CD4-positive, CD25-positive, alpha-beta regulatory T cell (primary cell): ENCODE data around the gene ZBTB18. TPM values are rescaled to one million over a fixed set of nuclear protein-coding genes. Genes with fewer than 3 reads are reported as not detected.

Source experiments
- ATAC-seq, 2 donors: fragments of 150-1000 bp; cut with Tn5 transposase; one replicate each; pipeline ENCODE4 v1.10.0; 2021; ENCODE audit warnings: low read depth in 2 of 2, moderate number of reproducible peaks in 2 of 2, moderate library complexity in 1 of 2
- DNase-seq, 3 donors: peaks; one replicate each; pipeline versions ENCODE4 v3.0.0 to v3.0.0-alpha.2; 2012 to 2022; ENCODE audit warnings: mixed read lengths in 1 of 3
- H3K27ac ChIP-seq: one replicate; pipeline ENCODE4 v1.7.0; 2013; ENCODE audit warnings: mild to moderate bottlenecking, low read length; ENCODE audit not compliant: insufficient read depth, poor library complexity, severe bottlenecking
- H3K27me3 ChIP-seq: one replicate; pipeline ENCODE4 v1.7.0; 2013; ENCODE audit warnings: low read length; ENCODE audit not compliant: control insufficient read depth, insufficient read depth
- H3K36me3 ChIP-seq: one replicate; pipeline ENCODE4 v1.7.0; 2013; ENCODE audit warnings: mild to moderate bottlenecking, low read length, moderate library complexity; ENCODE audit not compliant: control insufficient read depth, insufficient read depth
- H3K4me1 ChIP-seq: 2 replicates; pipeline ENCODE4 v1.7.0; 2013; ENCODE audit warnings: mild to moderate bottlenecking, low read length; ENCODE audit not compliant: insufficient read depth, control insufficient read depth, poor library complexity, severe bottlenecking
- H3K4me3 ChIP-seq: one replicate; pipeline ENCODE4 v1.7.0; 2013; ENCODE audit warnings: low read depth, mild to moderate bottlenecking, low read length, moderate library complexity
- H3K9me3 ChIP-seq, 2 experiments: 1 replicate in 1 of 2; 2 replicates in 1 of 2; pipeline ENCODE4 v1.7.0; 2013; ENCODE audit warnings: low read length in 2 of 2, mild to moderate bottlenecking in 1 of 2, moderate library complexity in 1 of 2; ENCODE audit not compliant: control insufficient read depth in 2 of 2
- H3K27ac Mint-ChIP-seq, 3 donors: one replicate each; pipeline ENCODE4 v1.8.0; 2020 to 2022; ENCODE audit warnings: mild to moderate bottlenecking in 3 of 3, mixed read lengths in 3 of 3, moderate library complexity in 2 of 3
- H3K27me3 Mint-ChIP-seq: one replicate; pipeline ENCODE4 v1.8.0; 2022; ENCODE audit warnings: mild to moderate bottlenecking, mixed read lengths
- H3K36me3 Mint-ChIP-seq: one replicate; pipeline ENCODE4 v1.8.0; 2020; ENCODE audit warnings: mixed read lengths
- H3K4me1 Mint-ChIP-seq, 4 donors: one replicate each; pipeline ENCODE4 v1.8.0; 2020 to 2022; ENCODE audit warnings: mixed read lengths in 4 of 4, mild to moderate bottlenecking in 1 of 4
- H3K4me3 Mint-ChIP-seq, 4 donors: one replicate each; pipeline ENCODE4 v1.8.0; 2020 to 2022; ENCODE audit warnings: mild to moderate bottlenecking in 4 of 4, mixed read lengths in 4 of 4, moderate library complexity in 3 of 4
- H3K9me3 Mint-ChIP-seq, 7 donors: one replicate each; pipeline ENCODE4 v1.8.0; 2020 to 2022; ENCODE audit warnings: mixed read lengths in 7 of 7, mild to moderate bottlenecking in 3 of 7, moderate library complexity in 2 of 7
- polyA plus RNA-seq, 4 donors: library from polyadenylated mRNA; unstranded; fragments of 300-500 nt; fragmentation: Illumina TruSeq; gene quantifications; one replicate each; pipeline ENCODE4 v1.2.3, GENCODE V29; 2021
- total RNA-seq: library from RNA; stranded (reverse); gene quantifications from one replicate; pipeline ENCODE4 v1.2.3, GENCODE V29; 2022

ZBTB18 gene
- total and polyA plus RNA-seq, 5 donors from 2014 or later = 0.76 to 21.7 (median 2.0) TPM

DNA sequence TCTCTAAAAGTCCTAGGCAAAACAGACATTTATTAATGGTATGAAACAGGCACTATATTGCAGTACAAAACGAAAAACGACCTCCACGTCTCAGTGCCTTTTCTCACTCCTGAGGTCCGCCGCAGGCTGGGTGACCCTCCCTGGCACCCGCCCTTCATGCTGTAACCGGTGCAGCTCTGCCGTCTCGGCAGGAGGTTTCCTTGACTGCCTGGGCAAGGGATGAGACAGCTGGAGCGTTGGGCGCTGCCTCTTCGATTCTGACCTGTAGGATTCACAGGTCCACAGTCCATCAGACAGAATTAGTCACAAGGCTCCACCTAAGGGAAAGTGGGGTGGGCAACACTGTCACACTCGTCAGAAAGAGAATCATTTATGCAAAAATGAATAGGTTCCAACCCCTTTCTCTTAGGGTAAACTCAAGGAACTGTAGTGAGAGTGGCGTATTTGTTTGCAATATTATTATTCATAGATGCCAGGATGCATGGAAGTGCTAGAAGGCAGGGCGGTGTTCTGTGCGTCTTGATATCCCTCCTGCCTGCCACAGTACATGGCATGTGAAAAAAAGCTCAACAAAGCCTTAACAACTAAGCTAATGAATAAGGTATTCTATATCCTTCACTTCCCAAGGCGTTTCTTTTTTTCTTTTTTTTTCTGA is 23.5 kb upstream of the ZBTB18 start:
- no peak overlapping the region for H3K4me3 ChIP-seq
- DNase-seq (no peak), ATAC-seq (no peak)
- Mint-ChIP-seq H3K27ac (no peak overlapping the region), H3K27me3 (peaks cover 1% of the 10 kb centered on the region), H3K9me3 (peaks cover 0 to 1% (median 0%) of the 10 kb centered on the region in 7 donors), H3K4me3 (no peak overlapping the region), H3K4me1 (no peaks in the 10 kb centered on the region), H3K36me3 (no peaks in the 10 kb centered on the region)
- no peaks in the 10 kb centered on the region for H3K9me3 ChIP-seq
- H3K27ac ChIP-seq = no peak overlapping the region
- no peaks in the 10 kb centered on the region for H3K4me1 ChIP-seq
- H3K27me3 ChIP-seq = no peaks in the 10 kb centered on the region
- H3K36me3 ChIP-seq = no peaks in the 10 kb centered on the region

DNA sequence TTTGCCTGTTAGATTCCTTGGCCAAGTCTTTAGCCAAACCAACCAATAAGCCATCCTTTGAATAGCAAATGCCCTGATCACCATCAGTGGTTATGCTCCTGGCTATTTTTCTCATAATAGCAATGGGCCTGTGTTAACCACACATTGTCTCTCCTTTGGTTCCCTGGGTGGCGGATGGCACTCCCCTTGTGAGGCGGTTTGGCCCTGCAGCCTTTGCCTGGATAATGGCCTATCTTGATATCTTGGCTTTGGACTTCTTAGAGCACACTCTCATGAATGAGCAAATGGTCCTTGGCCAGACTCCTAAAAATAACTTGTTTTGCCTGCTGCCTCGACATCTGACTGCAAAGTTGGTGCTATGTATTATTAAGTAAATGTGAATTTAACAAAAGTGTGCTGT is 22.4 kb upstream of the ZBTB18 start:
- no peak overlapping the region for H3K27ac Mint-ChIP-seq

DNA sequence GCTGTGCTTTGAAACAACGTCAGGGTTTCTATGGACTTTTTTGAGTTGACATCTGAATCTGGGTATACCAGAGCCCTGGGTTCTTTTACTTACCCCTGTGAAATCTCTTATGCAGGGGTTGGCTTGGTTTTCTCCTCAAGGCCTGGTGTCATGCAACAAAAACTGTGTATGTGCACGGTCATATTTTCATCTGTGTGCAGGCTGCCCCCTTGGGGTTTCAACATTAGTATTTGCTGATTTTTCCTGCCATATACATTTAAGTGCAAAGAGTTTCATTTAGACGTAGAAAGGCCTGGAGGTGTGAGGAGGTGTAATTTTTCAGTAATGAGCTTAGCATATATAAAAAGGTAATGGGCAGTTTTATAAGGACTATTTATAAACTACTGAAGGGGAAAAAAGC is 22.0 kb upstream of the ZBTB18 start:
- no peaks in the 10 kb centered on the region for H3K4me1 Mint-ChIP-seq
- no peaks in the 10 kb centered on the region for H3K36me3 ChIP-seq

More for the DNA sequence above, 22.4 kb upstream of the ZBTB18 start:
- Histone ChIP-seq H3K9me3 (no peaks in the 10 kb centered on the region), H3K4me3 (no peak overlapping the region), H3K27ac (no peak overlapping the region), H3K27me3 (no peaks in the 10 kb centered on the region), H3K36me3 (no peaks in the 10 kb centered on the region), H3K4me1 (no peaks in the 10 kb centered on the region)
- H3K9me3 Mint-ChIP-seq = peaks cover 0 to 1% (median 0%) of the 10 kb centered on the region in 7 donors
- peaks cover 11% of the 10 kb centered on the region for H3K27me3 Mint-ChIP-seq
- no peak for ATAC-seq
- no peak overlapping the region for H3K4me3 Mint-ChIP-seq
- H3K36me3 Mint-ChIP-seq = no peaks in the 10 kb centered on the region
- H3K4me1 Mint-ChIP-seq = no peaks in the 10 kb centered on the region
- no peak for DNase-seq

DNA sequence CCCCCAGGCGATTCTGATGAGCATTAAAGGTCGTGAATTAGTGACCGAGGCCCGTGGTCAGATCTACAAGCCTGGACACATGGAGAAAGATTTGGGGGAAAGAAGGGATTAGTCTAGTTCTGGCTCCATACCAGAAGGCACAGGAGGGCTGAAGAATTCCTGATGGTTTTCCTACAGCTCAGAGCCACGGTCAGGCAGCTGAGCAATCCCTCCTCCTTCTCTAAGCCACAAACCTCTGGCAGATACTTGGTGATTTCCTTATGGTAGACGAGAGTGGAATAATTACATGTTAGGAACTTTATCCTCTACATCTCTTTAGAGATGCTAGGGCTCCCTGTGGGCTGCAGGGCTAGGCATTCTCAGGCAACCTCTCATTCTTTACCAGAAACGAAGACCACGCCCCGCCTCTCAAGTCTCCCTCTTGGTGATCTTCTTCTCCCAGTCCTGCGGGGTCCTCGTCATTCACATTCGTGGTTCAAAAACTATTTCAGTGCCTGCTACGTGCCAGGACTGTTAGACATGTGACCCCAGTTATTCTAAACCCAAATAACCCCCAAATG is 20.5 kb upstream of the ZBTB18 start:
- no peaks in the 10 kb centered on the region for H3K36me3 ChIP-seq
- no peak overlapping the region for H3K27ac ChIP-seq
- H3K4me3 ChIP-seq = no peak overlapping the region
- ATAC-seq (no peak), DNase-seq (no peak)
- H3K9me3 ChIP-seq = no peaks in the 10 kb centered on the region
- no peaks in the 10 kb centered on the region for H3K27me3 ChIP-seq
- Mint-ChIP-seq H3K27me3 (peaks cover 16% of the 10 kb centered on the region), H3K27ac (no peak overlapping the region), H3K4me3 (no peak overlapping the region), H3K9me3 (peaks cover 0 to 1% (median 0%) of the 10 kb centered on the region in 7 donors), H3K4me1 (no peaks in the 10 kb centered on the region), H3K36me3 (no peaks in the 10 kb centered on the region)
- no peaks in the 10 kb centered on the region for H3K4me1 ChIP-seq

More for the DNA sequence above, 22.0 kb upstream of the ZBTB18 start:
- Mint-ChIP-seq H3K4me3 (no peak overlapping the region), H3K27ac (no peak overlapping the region), H3K9me3 (peaks cover 0 to 1% (median 0%) of the 10 kb centered on the region in 7 donors), H3K27me3 (peaks cover 15% of the 10 kb centered on the region), H3K36me3 (no peaks in the 10 kb centered on the region)
- Histone ChIP-seq H3K27me3 (no peaks in the 10 kb centered on the region), H3K4me1 (no peaks in the 10 kb centered on the region), H3K27ac (no peak overlapping the region), H3K9me3 (no peaks in the 10 kb centered on the region), H3K4me3 (no peak overlapping the region)
- ATAC-seq = no peak
- DNase-seq = no peak

DNA sequence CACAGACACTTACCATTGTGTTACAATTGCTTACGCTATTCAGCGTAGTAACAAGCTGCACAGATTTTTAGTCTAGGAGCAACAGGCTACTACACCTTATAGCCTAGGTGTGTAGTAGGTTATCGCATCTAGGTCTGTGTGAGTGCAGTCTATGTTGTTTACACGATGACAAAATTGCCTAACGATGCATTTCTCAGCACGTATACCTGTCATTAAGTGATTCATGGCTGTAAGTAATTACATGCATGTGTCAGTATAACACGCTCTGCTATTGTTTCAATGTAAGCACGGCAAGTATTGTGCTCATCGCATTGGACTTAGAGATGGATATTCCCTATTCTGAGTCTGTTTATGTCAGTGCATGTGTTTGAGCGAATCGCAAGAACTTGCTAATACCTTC is 15.7 kb upstream of the ZBTB18 start:
- Histone ChIP-seq H3K4me3 (no peak overlapping the region), H3K9me3 (no peaks in the 10 kb centered on the region), H3K27me3 (peaks cover 13% of the 10 kb centered on the region), H3K27ac (no peak overlapping the region), H3K4me1 (no peaks in the 10 kb centered on the region), H3K36me3 (no peaks in the 10 kb centered on the region)
- H3K27ac Mint-ChIP-seq = no peak overlapping the region
- no peaks in the 10 kb centered on the region for H3K4me1 Mint-ChIP-seq
- no peaks in the 10 kb centered on the region for H3K9me3 Mint-ChIP-seq
- DNase-seq (no peak), ATAC-seq (no peak)
- no peaks in the 10 kb centered on the region for H3K36me3 Mint-ChIP-seq
- peaks cover 35% of the 10 kb centered on the region for H3K27me3 Mint-ChIP-seq
- H3K4me3 Mint-ChIP-seq = no peak overlapping the region

DNA sequence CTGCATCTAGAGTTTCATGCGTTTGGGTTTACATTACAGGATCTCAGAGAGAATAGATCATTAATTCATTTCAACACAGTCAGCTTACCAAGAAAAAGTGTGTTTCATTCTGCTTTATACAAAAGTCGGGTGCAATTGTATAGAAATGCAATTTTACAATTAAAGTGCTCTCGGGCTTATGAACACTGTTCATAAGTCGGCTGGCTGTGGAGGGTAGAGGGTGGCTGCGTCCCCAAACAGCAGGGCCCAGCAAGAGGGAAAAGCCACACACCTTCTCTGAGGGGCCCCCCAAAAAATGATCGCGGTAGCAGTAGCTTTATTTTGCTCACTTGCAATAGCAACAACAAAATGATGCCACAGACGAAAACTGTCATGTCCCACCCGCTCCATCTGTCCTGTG is 13.8 kb upstream of the ZBTB18 start:
- no peak overlapping the region for H3K27ac Mint-ChIP-seq
- Histone ChIP-seq H3K27ac (no peak overlapping the region), H3K4me1 (no peaks in the 10 kb centered on the region), H3K9me3 (no peaks in the 10 kb centered on the region), H3K4me3 (no peak overlapping the region), H3K27me3 (peaks cover 15% of the 10 kb centered on the region), H3K36me3 (no peaks in the 10 kb centered on the region)
- ATAC-seq (no peak), DNase-seq (no peak)
- no peaks in the 10 kb centered on the region for H3K36me3 Mint-ChIP-seq
- H3K4me1 Mint-ChIP-seq = no peaks in the 10 kb centered on the region
- no peak overlapping the region for H3K4me3 Mint-ChIP-seq
- H3K27me3 Mint-ChIP-seq = peaks cover 39% of the 10 kb centered on the region
- H3K9me3 Mint-ChIP-seq = no peaks in the 10 kb centered on the region

DNA sequence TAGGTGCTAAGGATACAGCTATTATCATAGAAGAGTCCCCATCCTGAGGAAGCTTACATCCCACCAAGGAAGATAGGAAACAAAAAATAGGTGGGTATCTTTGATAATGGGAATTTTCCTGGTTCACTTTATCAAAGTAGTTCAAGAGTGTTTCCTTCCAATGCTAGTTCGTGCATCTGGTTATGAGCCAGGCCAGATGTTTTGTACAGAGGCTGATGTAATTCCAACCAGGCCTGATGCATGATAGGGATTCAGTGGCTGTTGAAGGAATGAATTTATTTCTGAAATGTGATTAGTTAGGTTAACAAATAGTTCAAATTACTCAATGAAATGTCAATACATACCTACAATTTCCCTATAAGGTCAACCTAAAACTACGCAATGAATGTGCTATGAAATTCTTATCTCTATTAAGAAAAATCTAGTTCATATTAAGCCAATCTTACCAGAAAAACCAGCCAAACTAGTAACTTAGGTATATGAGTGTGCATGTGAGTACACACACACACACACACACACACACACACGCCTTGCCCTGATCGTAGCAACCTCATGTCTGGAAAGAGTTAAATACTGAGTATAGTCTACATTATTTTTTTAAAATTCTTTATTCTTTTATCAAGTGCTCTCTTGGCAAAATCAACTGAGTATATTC is 9.5 kb upstream of the ZBTB18 start:
- H3K4me1 Mint-ChIP-seq = peaks cover 0 to 7% (median 3%) of the 10 kb centered on the region in 4 donors
- peaks cover 34% of the 10 kb centered on the region for H3K27me3 ChIP-seq
- H3K27ac ChIP-seq = no peak overlapping the region
- peaks cover 51% of the 10 kb centered on the region for H3K27me3 Mint-ChIP-seq
- H3K4me1 ChIP-seq = peaks cover 1% of the 10 kb centered on the region
- ATAC-seq (no peak), DNase-seq (no peak)
- no peak overlapping the region for H3K4me3 ChIP-seq
- no peaks in the 10 kb centered on the region for H3K36me3 ChIP-seq
- no peak overlapping the region for H3K4me3 Mint-ChIP-seq
- no peaks in the 10 kb centered on the region for H3K9me3 Mint-ChIP-seq
- H3K36me3 Mint-ChIP-seq = no peaks in the 10 kb centered on the region
- H3K9me3 ChIP-seq = no peaks in the 10 kb centered on the region
- no peak overlapping the region for H3K27ac Mint-ChIP-seq
